Stimulated activated naive CD8-positive, alpha-beta T cell treated with anti-CD3 and anti-CD28 coated beads, Interleukin-15, Interleukin-2, amounts not matched to agents 100 ng/mL and 50 ng/mL, for 24 hours (primary cell): ENCODE data around the gene SETDB1.
A peak's percentile ranks its signal among the peaks of the same experiment; 100 is the strongest.

Source experiments
- H3K27ac Mint-ChIP-seq: one replicate; pipeline ENCODE4 v1.8.0; 2021; ENCODE audit warnings: mild to moderate bottlenecking, mixed read lengths
- H3K27me3 Mint-ChIP-seq: one replicate; pipeline ENCODE4 v1.8.0; 2021; ENCODE audit warnings: mixed read lengths
- H3K36me3 Mint-ChIP-seq: one replicate; pipeline ENCODE4 v1.8.0; 2021; ENCODE audit warnings: low read depth, mixed read lengths
- H3K4me1 Mint-ChIP-seq: one replicate; pipeline ENCODE4 v1.8.0; 2021; ENCODE audit warnings: low read depth, mixed read lengths
- H3K4me3 Mint-ChIP-seq: one replicate; pipeline ENCODE4 v1.8.0; 2021; ENCODE audit warnings: mild to moderate bottlenecking, mixed read lengths
- H3K9me3 Mint-ChIP-seq: one replicate; pipeline ENCODE4 v1.8.0; 2021; ENCODE audit warnings: mixed read lengths

Gene SETDB1

DNA sequence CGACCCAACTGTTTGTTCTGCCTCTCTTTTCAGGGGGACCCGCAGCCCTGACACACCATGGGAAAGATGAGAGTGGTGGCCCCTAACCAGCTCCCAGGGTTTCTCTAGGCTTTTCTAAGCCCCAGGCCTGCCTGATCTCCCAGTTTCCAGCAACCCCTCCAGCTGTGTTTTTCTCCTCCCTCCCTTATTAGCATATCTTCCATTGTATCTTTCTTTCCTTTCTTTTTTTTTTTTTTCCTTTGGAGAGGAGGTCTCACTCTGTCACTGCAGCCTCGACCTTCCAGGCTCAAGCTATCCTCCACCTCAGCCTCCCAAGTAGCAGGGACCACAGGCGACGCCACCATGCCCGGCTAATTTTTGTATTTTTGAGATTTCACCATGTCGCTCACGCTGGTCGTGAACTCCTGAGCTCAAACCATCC, 50.2 kb downstream of the SETDB1 start:
- Mint-ChIP-seq H3K27me3 (no peaks in the 10 kb centered on the region), H3K27ac (peak overlapping the region; percentile 96), H3K9me3 (no peaks in the 10 kb centered on the region), H3K4me3 (peak overlapping the region; percentile 80), H3K4me1 (peaks cover 61% of the 10 kb centered on the region), H3K36me3 (peaks cover 12% of the 10 kb centered on the region)

DNA sequence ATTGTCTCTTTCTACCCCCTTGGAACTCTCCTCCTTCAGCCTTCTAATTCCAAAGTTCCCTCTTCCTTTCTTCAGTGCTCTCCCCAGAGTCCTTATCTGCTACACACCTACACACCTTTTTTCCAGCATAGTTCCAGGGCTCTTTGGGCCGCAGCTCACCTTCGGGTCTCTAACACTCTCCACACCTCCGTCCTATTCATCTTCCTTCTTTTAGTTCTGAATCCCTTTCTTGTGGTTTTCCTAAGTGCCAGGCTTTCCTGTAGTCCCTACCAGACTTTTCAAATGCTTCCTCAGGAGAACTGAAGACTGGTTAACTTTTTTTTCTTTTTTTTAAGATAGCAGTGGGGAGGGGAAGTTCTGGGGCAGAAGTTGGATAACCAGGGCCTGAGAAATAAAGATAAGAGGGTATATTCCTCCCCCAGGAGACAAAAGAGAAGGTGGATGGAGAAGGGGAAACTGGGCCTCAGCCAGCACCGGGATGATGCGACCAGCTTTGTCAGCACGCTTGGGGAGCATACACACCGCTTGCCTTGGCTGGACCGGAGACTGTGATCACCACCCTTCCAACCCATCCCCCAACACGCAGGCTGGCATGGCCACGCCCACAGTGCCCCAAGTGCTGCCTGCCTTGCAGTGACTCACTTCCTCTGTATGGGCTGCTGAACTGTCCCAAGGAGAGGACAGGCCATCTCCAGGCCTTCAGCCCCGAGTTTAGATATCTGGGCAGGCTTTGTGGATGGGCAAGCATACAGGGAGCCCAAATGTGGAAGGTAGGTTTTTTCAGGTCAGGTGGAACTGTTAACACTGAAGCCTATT, 50.9 kb downstream of the SETDB1 start:
- Mint-ChIP-seq H3K4me3 (peak overlapping the region; percentile 80), H3K4me1 (peaks cover 54% of the 10 kb centered on the region), H3K36me3 (peaks cover 11% of the 10 kb centered on the region), H3K27ac (peak overlapping the region; percentile 96), H3K27me3 (no peaks in the 10 kb centered on the region), H3K9me3 (no peaks in the 10 kb centered on the region)

- H3K27ac Mint-ChIP-seq, result peak overlapping the region; percentile 70
- H3K4me1 Mint-ChIP-seq, result peaks cover 39% of the 10 kb centered on the region
- H3K36me3 Mint-ChIP-seq, result no peaks in the 10 kb centered on the region
- no peaks in the 10 kb centered on the region for H3K9me3 Mint-ChIP-seq
- no peaks in the 10 kb centered on the region for H3K27me3 Mint-ChIP-seq
- H3K4me3 Mint-ChIP-seq, result peak overlapping the region; percentile 45
Observed at GRCh38 chr1:150979092-150980056, 53.2 kb downstream of the SETDB1 start.

GRCh38 chr1:150981177-150981804, 55.1 kb downstream of the SETDB1 start:
- no peaks in the 10 kb centered on the region for H3K27me3 Mint-ChIP-seq
- H3K27ac Mint-ChIP-seq, result no peak overlapping the region
- no peak overlapping the region for H3K4me3 Mint-ChIP-seq
- H3K4me1 Mint-ChIP-seq, result peaks cover 27% of the 10 kb centered on the region
- no peaks in the 10 kb centered on the region for H3K36me3 Mint-ChIP-seq
- H3K9me3 Mint-ChIP-seq, result no peaks in the 10 kb centered on the region

DNA sequence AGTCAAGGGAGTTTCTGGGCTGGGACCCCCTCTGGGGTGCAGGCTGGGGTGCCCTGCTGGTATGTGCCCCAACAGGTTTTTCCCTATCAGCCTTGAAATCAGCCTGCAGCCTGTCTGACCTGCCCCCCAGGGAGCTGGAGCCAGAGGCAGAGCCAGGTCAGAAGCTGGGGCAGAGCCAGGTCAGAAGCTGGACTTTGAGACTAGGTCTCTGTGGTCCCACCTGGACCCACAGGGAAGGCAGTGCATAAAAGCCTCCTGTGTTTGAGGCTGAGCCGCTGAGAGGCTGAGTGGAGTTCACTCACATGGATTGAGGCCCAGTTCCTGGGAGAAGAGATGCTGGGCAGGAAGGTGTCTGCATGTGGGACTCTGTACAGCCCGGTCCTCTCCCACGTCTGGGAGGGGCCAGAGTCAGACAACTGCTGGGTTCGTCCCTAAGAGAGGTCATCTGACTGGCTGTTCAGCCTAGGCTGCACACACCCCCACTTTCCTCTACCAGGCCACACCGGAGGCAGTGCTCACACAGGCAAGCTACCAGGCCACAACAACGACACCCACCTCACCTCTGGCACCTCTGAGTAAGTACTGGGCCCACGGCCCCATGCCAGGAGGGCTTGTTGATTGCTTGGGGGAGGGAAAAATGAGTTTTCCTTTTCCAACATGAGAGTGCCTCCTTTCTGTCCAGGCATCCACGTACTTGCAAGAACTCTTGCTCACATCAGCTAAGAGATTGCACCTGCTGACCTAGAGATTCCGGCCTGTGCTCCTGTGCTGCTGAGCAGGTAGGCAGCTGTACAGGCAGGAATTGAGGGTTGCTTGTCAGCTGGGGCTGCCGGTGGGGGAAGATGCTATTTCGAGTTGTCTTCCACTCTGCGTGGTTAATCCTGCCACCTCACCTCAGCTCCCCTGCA, 55.9 kb downstream of the SETDB1 start, which contains the start of gene ANXA9:
Gene ANXA9 (plus strand): TSS at position 488 of the 908 bp plus-strand sequence. CDS start 814 bp downstream, outside the sequence.
- Mint-ChIP-seq H3K27ac (no peak within 1 kb of the TSS), H3K4me3 (no peak within 1 kb of the TSS), H3K36me3 (no peaks in the 10 kb centered on the region), H3K9me3 (no peaks in the 10 kb centered on the region), H3K4me1 (peaks cover 19% of the 10 kb centered on the region), H3K27me3 (no peaks in the 10 kb centered on the region)

- no peak overlapping the region for H3K27ac Mint-ChIP-seq
- H3K4me3 Mint-ChIP-seq, result no peak overlapping the region
- H3K9me3 Mint-ChIP-seq, result no peaks in the 10 kb centered on the region
- H3K4me1 Mint-ChIP-seq, result no peaks in the 10 kb centered on the region
- no peaks in the 10 kb centered on the region for H3K36me3 Mint-ChIP-seq
- H3K27me3 Mint-ChIP-seq, result no peaks in the 10 kb centered on the region
Observed at GRCh38 chr1:150985179-150985825, 59.1 kb downstream of the SETDB1 start.

GRCh38 chr1:150987924-150988323, 61.8 kb downstream of the SETDB1 start:
- Mint-ChIP-seq H3K27ac (no peak overlapping the region), H3K9me3 (no peaks in the 10 kb centered on the region), H3K36me3 (no peaks in the 10 kb centered on the region), H3K4me1 (no peaks in the 10 kb centered on the region), H3K27me3 (no peaks in the 10 kb centered on the region), H3K4me3 (no peak overlapping the region)

DNA sequence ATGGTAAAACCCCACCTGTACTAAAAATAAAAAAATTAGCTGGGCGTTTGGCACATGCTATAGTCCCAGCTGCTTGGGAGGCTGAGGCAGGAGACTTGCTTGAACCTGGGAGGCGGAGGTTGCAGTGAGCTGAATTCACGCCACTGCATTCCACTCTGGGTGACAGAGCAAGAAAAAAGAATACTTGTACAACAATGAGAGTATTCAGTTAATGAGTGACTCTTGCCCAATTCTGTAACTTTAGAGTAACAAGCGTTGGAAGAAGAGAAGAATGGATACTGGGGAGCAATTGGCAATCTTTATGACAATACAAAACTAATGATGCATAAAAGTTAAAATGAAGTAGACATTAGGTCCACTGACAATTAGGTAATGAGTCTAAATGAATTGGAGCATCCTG, 66.5 kb downstream of the SETDB1 start:
- Mint-ChIP-seq H3K27ac (no peak overlapping the region), H3K9me3 (no peaks in the 10 kb centered on the region), H3K4me3 (no peak overlapping the region), H3K4me1 (no peaks in the 10 kb centered on the region), H3K36me3 (no peaks in the 10 kb centered on the region), H3K27me3 (no peaks in the 10 kb centered on the region)

DNA sequence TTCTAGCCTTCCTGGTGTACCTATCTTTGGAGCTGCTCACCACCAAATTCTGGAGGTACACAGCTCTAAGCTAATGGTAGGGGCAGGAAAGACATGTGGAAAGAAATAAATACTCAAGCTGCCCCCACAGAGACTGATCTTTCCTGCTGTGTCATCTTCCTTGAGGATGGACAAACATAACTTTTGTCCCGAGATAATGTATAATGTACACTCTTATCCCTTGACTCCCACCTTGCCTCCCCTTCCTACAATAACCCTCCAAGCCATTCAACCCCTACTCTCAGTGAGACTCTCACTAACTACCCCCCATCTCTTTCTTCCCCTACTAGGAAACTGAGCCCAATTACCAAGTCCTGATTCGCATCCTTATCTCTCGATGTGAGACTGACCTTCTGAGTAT, 68.1 kb downstream of the SETDB1 start:
- Mint-ChIP-seq H3K4me1 (peaks cover 5% of the 10 kb centered on the region), H3K36me3 (no peaks in the 10 kb centered on the region), H3K9me3 (no peaks in the 10 kb centered on the region), H3K4me3 (no peak overlapping the region), H3K27ac (no peak overlapping the region), H3K27me3 (no peaks in the 10 kb centered on the region)

DNA sequence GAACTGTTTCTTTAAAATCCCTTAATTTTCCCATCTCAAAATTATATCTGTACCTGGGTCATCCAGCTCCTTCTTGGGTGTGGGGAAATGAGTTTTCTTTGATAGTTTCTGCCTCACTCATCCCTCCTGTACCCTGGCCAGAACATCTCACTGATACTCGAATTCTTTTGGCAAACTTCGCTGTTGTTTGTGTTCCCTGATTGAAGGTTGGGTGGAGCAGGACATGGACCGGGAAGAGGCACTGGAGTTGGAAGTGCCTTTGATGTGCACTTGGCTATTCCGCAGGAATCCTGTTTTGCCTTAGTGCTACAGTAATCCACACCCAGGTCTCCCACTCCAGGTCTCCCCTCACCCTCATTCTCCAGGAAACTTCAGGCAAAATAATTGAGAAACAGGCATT, 69.3 kb downstream of the SETDB1 start:
- Mint-ChIP-seq H3K27me3 (no peaks in the 10 kb centered on the region), H3K27ac (peak overlapping the region; percentile 45), H3K4me3 (no peak overlapping the region)

DNA sequence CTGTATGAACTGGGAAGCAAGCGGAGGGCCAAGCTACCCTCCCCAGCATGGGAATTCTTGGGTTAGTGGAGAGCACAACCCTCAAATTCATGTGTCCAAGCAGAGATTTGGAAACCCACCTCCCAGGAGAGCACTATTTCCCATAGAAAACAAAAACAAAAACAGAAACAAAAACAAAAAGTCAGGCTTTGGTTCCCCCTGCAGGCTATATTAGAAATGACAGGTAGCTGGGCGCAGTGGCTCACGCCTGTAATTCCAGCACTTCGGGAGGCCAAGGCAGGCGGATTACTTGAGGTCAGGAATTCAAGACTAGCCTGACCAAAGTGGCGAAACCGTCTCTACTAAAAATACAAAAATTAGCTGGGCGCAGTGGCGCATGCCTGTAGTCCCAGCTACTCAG, 69.7 kb downstream of the SETDB1 start:
- H3K9me3 Mint-ChIP-seq, result no peaks in the 10 kb centered on the region
- H3K27me3 Mint-ChIP-seq, result no peaks in the 10 kb centered on the region
- peaks cover 7% of the 10 kb centered on the region for H3K36me3 Mint-ChIP-seq
- H3K4me1 Mint-ChIP-seq, result peaks cover 19% of the 10 kb centered on the region
- peak overlapping the region; percentile 45 for H3K27ac Mint-ChIP-seq
- H3K4me3 Mint-ChIP-seq, result no peak overlapping the region

More for the DNA sequence above, 69.3 kb downstream of the SETDB1 start:
- peaks cover 16% of the 10 kb centered on the region for H3K4me1 Mint-ChIP-seq
- H3K36me3 Mint-ChIP-seq, result peaks cover 4% of the 10 kb centered on the region
- no peaks in the 10 kb centered on the region for H3K9me3 Mint-ChIP-seq

GRCh38 chr1:150997126-150997872, 71.1 kb downstream of the SETDB1 start:
- Mint-ChIP-seq H3K9me3 (no peaks in the 10 kb centered on the region), H3K4me3 (no peak overlapping the region), H3K27me3 (no peaks in the 10 kb centered on the region), H3K27ac (no peak overlapping the region), H3K4me1 (peaks cover 27% of the 10 kb centered on the region), H3K36me3 (peaks cover 13% of the 10 kb centered on the region)

DNA sequence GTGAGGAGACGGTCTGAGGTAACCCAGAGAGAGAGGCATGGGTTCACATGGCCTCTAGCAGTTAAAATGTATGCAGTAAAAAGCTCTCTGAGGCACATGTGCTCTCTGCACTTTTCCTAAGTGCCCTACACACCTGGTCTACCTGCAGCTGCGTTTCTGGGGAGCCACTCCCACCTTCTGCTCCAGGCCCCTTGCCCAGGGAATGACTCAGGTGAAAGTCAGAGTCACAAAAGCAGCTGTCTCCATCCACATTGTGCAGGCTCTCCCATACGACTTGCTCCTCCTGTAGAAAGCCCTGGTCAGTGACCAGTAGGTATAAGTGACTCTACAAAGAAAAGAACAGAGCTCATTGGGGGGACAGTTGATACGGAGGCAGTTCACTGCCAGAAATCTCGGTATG, 71.8 kb downstream of the SETDB1 start:
- H3K36me3 Mint-ChIP-seq, result peaks cover 13% of the 10 kb centered on the region
- H3K27ac Mint-ChIP-seq, result no peak overlapping the region
- no peak overlapping the region for H3K4me3 Mint-ChIP-seq

More for the DNA sequence above, 71.8 kb downstream of the SETDB1 start:
- Mint-ChIP-seq H3K4me1 (peaks cover 33% of the 10 kb centered on the region), H3K9me3 (no peaks in the 10 kb centered on the region), H3K27me3 (no peaks in the 10 kb centered on the region)
